ENCODE results near the gene RUFY3.

GRCh38 chr4:70701271-70701670 is 20.5 kb upstream of the RUFY3 start:
- TF ChIP-seq CTCF (conservative IDR thresholded peaks at IDR 0.05; ENCODE audit: low read depth, low read length) (no peak), POLR2A (IDR thresholded peaks at IDR 0.05; ENCODE audit: low read depth, low read length) (no peak), CEBPB (IDR thresholded peaks at IDR 0.05; ENCODE audit: low read depth, low read length) (no peak), MAFK (IDR thresholded peaks at IDR 0.05; ENCODE audit: low read depth, low read length) (no peak), USF2 (IDR thresholded peaks at IDR 0.05; ENCODE audit: low read depth, low read length) (no peak), RFX5 (IDR thresholded peaks at IDR 0.05; ENCODE audit: low read depth, low read length) (no peak), RAD21 (IDR thresholded peaks at IDR 0.05; ENCODE audit: low read length) (no peak), RCOR1 (IDR thresholded peaks at IDR 0.05; ENCODE audit: insufficient replicate concordance, low read length) (no peak), FOS (IDR thresholded peaks at IDR 0.05; ENCODE audit: low read depth, low read length) (no peak)
- TF ChIP-seq, protein P1, sequence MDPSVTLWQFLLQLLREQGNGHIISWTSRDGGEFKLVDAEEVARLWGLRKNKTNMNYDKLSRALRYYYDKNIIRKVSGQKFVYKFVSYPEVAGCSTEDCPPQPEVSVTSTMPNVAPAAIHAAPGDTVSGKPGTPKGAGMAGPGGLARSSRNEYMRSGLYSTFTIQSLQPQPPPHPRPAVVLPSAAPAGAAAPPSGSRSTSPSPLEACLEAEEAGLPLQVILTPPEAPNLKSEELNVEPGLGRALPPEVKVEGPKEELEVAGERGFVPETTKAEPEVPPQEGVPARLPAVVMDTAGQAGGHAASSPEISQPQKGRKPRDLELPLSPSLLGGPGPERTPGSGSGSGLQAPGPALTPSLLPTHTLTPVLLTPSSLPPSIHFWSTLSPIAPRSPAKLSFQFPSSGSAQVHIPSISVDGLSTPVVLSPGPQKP (IDR thresholded peaks at IDR 0.05; ENCODE audit: borderline replicate concordance, low read depth, low read length): no peak

Measured in IMR-90 (cell line).